GM18505 (cell line): ENCODE measurements around the gene ENTREP1.
"Not testable (repeated sequence)": the region's sequence is repeated elsewhere in the genome, so short reads cannot be mapped to it uniquely, and the experiment has no call there.

Source experiments
- ATAC-seq: cut with Tn5 transposase; IDR thresholded peaks from one replicate; pipeline ENCODE4 v1.9.1; 2021; ENCODE audit not compliant: unreplicated experiment
- POLR2A ChIP-seq: IDR thresholded peaks from 4 replicates; pipeline ENCODE4 v1.6.1; 2011; ENCODE audit warnings: borderline replicate concordance; ENCODE audit not compliant: insufficient read depth, insufficient read length; ENCODE audit errors: extremely low read depth

Gene ENTREP1, protein sequence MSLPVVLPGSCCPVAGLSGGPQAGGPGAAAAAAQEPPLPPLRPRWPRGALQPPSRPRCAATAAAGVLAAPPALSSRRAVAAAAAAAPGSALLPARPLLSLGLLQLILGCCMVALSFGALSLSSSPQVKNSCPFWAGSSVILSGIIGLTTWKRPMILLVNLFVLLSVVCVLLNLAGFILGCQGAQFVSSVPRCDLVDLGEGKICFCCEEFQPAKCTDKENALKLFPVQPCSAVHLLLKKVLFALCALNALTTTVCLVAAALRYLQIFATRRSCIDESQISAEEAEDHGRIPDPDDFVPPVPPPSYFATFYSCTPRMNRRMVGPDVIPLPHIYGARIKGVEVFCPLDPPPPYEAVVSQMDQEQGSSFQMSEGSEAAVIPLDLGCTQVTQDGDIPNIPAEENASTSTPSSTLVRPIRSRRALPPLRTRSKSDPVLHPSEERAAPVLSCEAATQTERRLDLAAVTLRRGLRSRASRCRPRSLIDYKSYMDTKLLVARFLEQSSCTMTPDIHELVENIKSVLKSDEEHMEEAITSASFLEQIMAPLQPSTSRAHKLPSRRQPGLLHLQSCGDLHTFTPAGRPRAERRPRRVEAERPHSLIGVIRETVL

DNA sequence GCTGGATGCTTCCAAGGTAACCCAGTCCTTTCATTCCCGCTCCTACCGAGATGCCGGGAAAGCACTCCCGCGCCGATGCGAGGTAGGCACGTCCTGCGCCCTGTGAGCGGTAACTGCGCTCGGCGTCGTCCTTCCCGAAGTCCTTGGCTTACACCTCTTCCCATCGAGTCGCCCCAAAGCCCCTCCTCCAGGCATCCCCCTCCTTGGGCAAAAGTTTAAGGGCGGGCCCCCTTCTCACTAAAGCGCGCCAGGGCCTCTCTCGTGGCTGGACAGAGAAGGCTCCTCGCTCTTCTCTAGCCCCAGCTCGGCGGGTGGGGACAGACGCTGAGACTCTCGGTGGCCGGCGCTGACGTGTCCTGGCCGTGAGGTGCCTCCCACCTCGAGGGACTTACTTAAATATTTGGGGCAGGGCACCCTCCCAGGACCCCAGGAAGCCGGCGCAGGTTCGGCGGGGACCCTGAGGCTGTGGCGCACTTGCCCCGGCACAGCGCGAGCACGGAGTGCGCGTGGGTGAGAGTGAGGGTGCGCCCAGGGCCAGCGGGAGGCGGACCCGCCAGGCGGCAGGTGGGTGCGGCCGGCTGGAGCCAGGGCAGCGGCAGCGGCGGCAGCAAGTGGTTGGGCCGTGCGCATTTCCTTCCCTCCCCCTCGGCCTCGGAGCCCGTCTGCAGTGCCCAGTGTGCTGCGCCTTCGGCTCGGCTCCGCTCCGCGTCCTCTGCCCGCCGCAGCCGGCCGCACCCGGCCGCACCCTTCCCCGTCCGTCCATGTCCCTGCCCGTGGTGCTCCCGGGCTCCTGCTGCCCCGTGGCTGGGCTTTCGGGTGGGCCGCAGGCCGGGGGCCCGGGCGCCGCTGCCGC, at the start of gene ENTREP1:
ENTREP1 (plus strand) TSS at position 667 of the 853 bp plus-strand sequence; CDS start at position 762, 95 bp downstream.
- ATAC-seq = no peak
- TF ChIP-seq POLR2A = no peak

DNA sequence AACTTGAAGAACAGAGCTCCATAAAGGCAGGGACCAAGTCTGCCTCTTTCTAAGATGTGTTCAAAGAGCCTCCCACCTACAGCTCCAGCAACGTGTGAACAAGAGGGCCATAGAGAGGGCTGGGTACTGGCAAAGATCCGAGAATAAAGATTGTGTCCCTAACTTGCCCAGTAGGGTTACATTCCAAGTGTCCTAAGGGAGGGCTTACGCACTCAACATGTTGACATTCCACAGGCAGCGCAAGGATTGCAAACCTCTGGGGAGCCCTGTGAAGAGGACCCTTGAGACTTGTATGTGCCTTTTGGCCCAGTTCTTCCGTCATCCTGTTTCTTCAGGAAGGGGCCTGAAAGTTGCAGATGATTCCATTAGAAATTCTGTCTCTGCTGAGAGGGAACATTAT, 48.2 kb upstream of the ENTREP1 start:
- TF ChIP-seq POLR2A = no peak

DNA sequence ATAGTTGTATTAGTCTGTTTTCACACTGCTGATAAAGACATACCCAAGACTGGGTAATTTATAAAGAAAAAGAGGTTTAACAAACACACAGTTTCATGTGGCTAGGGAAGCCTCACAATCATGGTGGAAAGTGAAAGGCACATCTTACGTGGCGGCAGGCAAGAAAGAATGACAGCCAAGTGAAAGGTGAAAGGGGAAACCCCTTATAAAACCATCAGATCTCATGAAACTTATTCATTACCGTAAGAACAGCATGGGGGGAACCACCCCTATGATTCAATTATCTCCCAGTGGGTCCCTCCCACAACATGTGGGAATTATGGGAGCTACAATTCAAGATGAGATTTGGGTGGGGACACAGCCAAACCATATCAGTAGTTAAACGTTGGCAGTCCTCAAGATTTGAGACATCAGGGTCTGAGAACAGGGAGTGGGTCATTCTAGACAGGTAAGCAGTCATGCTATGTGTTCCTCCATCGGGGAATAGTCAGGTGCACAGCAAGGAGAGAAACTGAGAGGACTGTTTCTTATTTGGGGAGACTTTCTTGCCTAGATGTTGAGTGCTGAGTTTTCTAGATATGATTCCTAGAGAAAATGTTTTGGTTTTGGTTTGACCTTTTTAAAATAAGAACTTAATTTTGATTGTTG, 45.8 kb upstream of the ENTREP1 start:
- peak; percentile 64 for ATAC-seq
- TF ChIP-seq POLR2A = no peak

More for the DNA sequence above, 48.2 kb upstream of the ENTREP1 start:
- no peak for ATAC-seq

DNA sequence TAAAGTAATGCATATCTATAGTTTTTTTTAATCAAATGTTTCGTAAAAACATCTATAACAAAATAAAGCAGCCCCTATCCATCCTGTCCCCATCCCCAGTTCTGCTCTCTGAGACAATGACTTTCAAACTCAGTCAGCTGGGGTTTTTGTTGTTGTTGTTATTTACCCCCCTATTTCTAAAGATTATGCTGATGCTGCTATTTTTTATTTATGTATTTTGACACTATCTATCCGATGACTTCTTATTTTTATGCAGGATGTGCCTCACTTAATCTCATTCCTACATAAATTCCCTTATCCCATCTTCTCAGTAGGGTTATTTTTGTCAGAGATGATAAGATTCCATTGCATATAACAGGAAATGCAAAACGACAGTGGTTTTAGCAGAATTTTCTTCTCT, 45.3 kb upstream of the ENTREP1 start:
- ATAC-seq = no peak
- no peak for TF ChIP-seq POLR2A

DNA sequence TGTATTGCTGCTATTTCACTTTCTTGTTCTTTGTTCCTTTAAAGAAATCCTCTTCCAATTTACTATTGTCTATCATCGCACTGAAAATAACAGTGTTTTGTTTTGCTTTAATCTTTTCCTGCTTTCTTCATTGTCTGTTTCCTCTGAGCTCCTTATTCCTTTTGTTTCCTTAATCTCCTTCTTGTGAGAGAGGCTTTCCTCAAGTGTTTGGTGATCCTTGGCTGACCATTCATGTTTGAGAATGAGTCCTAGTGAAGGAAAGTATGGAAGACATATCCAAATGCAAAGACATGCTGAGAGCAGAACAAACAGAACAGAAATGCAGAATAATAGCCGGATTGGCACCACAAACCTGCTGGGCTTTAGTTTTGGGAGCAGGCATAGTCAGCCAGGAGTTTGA, 42.0 kb upstream of the ENTREP1 start:
- no peak for ATAC-seq
- no peak for TF ChIP-seq POLR2A

DNA sequence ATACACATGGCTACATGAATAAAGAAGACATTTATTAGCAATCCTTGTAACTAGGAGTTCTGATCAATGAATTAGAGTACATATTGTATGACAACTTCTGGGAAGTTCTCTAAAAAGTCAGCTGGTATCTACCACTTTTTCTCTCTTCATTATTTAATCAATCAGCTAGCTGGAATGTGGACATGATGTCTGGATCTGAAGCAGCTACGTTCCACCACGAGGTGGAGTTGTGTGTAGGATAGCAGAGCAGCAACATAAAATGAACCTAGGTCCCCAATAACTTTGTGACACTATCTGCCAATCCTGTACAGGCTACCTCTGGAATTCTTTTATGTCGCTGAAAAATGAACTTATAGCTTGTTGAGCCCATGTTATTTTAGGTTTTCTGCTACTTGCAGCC, 32.9 kb upstream of the ENTREP1 start:
- TF ChIP-seq POLR2A = no peak

DNA sequence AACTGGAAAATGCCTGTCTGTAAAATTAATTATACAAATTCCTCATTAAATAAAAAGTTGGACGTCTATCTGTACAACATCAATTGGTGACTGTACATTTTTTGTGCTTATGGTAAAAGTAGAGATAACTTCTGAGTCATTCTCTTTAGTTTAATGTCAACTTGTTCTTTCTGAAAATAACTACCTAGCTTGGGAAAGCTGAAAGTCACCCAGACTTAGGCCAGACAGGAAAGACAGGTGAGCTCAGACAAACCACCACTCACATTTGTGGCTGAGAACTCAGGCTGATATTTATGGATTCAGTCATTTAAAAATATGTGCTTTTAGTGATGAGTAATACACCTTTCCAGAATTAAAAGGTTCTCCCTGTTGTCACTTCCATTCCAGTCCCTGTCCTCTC, 31.9 kb upstream of the ENTREP1 start:
- no peak for ATAC-seq
- TF ChIP-seq POLR2A = no peak

More for the DNA sequence above, 32.9 kb upstream of the ENTREP1 start:
- no peak for ATAC-seq

DNA sequence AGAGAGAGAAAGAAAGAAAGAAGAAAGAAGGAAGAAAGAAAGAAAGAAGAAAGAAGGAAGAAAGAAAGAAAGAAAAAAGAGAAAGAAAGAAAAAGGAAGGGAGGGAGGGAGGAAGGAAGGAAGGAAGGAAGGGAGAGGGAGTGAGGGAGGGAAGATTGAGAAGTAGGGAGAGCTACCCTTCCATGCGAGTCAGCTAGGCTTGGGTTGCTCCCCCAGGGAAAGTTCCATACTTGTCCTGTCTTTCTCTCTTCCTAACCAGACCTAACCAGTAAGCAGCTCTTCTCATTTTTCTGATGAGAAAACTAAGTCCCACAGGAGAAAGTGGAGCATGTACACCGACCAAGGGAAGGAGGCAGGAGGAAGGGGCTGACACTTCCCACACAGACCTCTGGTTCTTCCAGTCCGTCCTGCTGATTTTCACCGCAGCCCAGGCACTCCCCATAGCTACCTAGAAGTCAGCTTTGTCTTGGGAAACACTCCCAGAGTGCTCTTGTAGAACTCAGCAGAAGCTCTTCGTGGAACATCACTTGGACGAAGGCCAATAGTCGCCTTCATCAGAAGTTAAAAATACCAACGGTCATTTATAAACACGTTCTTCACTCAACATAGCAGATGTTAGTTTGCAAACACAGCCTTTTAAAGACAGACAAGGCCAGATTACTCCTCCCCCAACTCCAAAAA, 29.0 kb upstream of the ENTREP1 start:
- no peak for ATAC-seq
- TF ChIP-seq POLR2A = no peak

DNA sequence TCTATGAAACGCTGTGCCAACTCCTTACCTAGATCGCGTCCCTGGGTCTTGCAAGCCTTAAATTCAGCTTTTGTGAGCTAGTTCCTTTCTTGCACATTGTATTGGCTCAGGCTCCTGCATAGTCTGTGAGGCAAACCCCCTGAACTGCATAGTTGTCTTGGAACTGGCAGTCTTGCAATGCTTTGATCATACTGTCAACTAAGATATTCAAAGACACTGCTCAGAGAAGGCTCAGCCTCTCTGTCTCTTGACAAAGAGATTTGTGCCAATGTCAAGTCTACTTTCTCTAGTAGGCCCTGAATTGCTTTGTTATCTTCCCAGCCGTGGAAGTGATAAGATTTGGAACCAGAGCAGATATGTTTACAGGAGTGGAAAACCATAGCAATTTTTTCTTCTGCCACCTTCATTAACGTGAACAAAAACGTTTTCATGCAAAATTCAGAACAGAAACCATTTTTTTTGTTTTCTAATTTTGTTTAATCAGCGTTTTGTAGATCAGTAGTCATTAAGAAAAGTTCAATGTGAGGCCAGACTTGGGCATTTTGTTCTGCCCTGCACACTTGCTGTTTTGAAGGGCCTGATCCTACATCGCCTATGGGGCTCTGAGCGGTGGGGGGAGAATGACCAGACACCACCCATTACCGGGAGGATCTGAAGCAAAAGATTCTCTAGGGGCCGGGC, 27.6 kb upstream of the ENTREP1 start:
- TF ChIP-seq POLR2A = no peak
- no peak for ATAC-seq

DNA sequence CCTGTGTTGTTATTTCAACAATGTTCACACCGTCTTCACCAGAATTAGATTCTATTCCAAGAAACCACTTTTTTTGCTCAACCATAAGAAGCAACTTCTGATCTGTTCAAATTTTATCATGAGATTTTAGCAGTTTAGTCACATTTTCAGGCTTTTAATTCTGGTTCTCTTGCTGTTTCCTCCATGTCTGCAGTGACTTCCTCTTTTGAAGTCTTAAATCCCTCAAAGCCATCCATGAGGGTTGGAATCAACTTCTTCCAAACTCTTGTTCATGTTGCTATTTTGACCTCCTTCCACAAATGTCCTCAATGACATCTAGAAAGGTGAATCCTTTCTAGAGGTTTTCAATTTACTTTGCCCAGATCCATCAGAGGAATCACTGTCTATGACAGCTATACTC, 25.7 kb upstream of the ENTREP1 start:
- TF ChIP-seq POLR2A = no peak
- ATAC-seq = no peak

DNA sequence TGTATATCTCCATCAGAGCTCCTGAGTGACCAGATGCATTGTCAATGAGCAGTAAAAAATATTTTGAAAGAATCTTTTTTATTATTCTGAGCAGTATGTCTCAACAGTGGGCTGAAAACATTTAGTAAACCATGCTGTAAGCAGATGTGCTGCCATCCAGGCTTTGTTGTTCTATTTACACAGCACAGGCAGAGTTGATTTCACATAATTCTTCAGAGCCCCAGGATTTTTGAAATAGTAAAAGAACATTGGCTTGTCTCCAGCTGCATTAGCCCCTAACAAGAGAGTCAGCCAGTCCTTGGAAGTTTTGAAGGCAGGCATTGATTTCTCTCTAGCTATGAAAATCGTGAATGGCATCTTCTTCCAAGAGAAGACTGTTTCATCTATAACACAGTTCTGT, 25.2 kb upstream of the ENTREP1 start:
- TF ChIP-seq POLR2A = no peak
- no peak for ATAC-seq

DNA sequence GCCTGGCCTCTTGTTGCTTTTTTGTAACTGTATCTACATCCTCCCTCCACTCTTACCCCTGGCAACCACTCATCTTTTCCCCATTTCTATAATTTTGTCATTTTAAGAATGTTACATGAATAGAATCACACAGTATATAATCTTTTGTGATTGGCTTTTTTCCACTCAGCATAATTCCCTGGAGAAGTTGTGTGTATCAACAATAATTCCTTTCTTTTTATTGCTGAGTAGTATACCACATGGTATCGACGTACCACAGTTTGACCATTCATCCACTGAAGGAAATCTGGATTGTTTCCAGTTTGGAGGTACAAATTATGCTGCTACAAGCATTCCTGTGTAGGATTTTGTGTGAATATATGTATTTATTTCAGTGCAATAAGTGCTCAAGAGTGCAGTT, 21.7 kb upstream of the ENTREP1 start:
- ATAC-seq = no peak
- TF ChIP-seq POLR2A = no peak

DNA sequence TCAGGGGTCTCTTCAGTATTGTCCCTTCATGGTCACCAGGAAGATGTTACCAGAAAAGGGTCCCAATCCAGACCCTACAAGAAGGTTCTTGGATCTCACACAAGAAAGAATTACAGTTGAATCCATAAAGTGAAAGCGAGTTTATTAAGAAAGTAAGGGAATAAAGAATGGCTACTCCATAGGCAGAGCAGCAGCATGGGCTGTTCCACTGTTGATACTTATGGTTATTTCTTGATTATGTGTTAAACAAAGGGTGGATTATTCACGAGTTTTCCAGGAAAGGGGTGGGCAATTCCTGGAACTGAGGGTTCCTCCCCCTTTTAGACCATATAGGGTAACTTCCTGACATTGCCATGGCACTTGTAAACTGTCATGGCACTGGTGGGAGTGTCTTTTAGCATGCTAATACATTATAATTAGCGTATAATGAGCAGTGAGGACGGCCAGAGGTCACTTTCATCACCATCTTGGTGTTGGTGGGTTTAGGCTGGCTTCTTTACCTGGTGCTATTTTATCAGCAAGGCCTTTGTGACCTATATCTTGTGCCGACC, 18.0 kb upstream of the ENTREP1 start:
- not testable (repeated sequence) for ATAC-seq
